Trophoblast cell (in vitro differentiated cells and primary cell): ENCODE measurements around the gene C12orf42.

ENCODE experiments used
- DNase-seq, 2 donors: peaks; one replicate each; pipeline ENCODE4 v3.0.0-alpha.2; 2016
- H2AFZ ChIP-seq: 2 replicates; pipeline ENCODE4 v1.6.1; 2013; ENCODE audit warnings: low read length, moderate library complexity, mild to moderate bottlenecking; ENCODE audit not compliant: insufficient read depth, poor library complexity
- H2AK5ac ChIP-seq: 2 replicates; pipeline ENCODE4 v1.6.1; 2013; ENCODE audit warnings: mild to moderate bottlenecking, low read length
- H2BK120ac ChIP-seq: 2 replicates; pipeline ENCODE4 v1.6.1; 2013; ENCODE audit warnings: low read length, mild to moderate bottlenecking, moderate library complexity; ENCODE audit not compliant: insufficient read depth, poor library complexity
- H2BK12ac ChIP-seq: 2 replicates; pipeline ENCODE4 v1.6.1; 2013; ENCODE audit warnings: mild to moderate bottlenecking, low read length, moderate library complexity
- H2BK5ac ChIP-seq: 2 replicates; pipeline ENCODE4 v1.6.1; 2013; ENCODE audit warnings: low read length, low read depth, moderate library complexity, mild to moderate bottlenecking; ENCODE audit not compliant: poor library complexity
- H3K14ac ChIP-seq: 2 replicates; pipeline ENCODE4 v1.6.1; 2013; ENCODE audit warnings: mild to moderate bottlenecking, low read length
- H3K18ac ChIP-seq: 2 replicates; pipeline ENCODE4 v1.6.1; 2013; ENCODE audit warnings: mild to moderate bottlenecking, low read length
- H3K23ac ChIP-seq: 2 replicates; pipeline ENCODE4 v1.6.1; 2013; ENCODE audit warnings: low read length
- H3K27ac ChIP-seq: 2 replicates; pipeline ENCODE4 v1.5.1; 2013; ENCODE audit warnings: low read depth, mild to moderate bottlenecking, inconsistent platforms, low read length, moderate library complexity
- H3K27me3 ChIP-seq: 2 replicates; pipeline ENCODE4 v1.6.1; 2013; ENCODE audit warnings: inconsistent platforms, mild to moderate bottlenecking, low read length, moderate library complexity; ENCODE audit not compliant: insufficient read depth
- H3K36me3 ChIP-seq, 2 experiments: 1 replicate in 1 of 2; 2 replicates in 1 of 2; pipeline ENCODE4 v1.6.1; 2013; ENCODE audit warnings: low read length in 2 of 2, mild to moderate bottlenecking in 2 of 2, moderate library complexity in 1 of 2; ENCODE audit not compliant: insufficient read depth in 2 of 2, control insufficient read depth in 1 of 2
- H3K4ac ChIP-seq: 2 replicates; pipeline ENCODE4 v1.6.1; 2013; ENCODE audit warnings: low read depth, mild to moderate bottlenecking, low read length, moderate library complexity
- H3K4me1 ChIP-seq, 2 experiments: 1 replicate in 1 of 2; 2 replicates in 1 of 2; pipeline ENCODE4 v1.6.1; 2013; ENCODE audit warnings: low read length in 2 of 2, mild to moderate bottlenecking in 2 of 2, moderate library complexity in 1 of 2; ENCODE audit not compliant: insufficient read depth in 2 of 2, control insufficient read depth in 1 of 2
- H3K4me2 ChIP-seq: 2 replicates; pipeline ENCODE4 v1.6.1; 2013; ENCODE audit warnings: inconsistent platforms, mild to moderate bottlenecking, low read length, moderate library complexity
- H3K4me3 ChIP-seq: 2 replicates; pipeline ENCODE4 v1.5.1; 2013; ENCODE audit warnings: mild to moderate bottlenecking, low read depth, low read length, inconsistent platforms
- H3K79me1 ChIP-seq: one replicate; pipeline ENCODE4 v1.6.1; 2013; ENCODE audit warnings: low read length
- H3K79me2 ChIP-seq: 2 replicates; pipeline ENCODE4 v1.6.1; 2013; ENCODE audit warnings: low read length, mild to moderate bottlenecking; ENCODE audit not compliant: control insufficient read depth, insufficient read depth, poor library complexity
- H3K9ac ChIP-seq: 2 replicates; pipeline ENCODE4 v1.6.1; 2013; ENCODE audit warnings: mild to moderate bottlenecking, low read length
- H3K9me3 ChIP-seq: 2 replicates; pipeline ENCODE4 v1.6.1; 2013; ENCODE audit warnings: low read depth, mild to moderate bottlenecking, control low read depth, inconsistent platforms, low read length; ENCODE audit not compliant: insufficient read depth
- H4K12ac ChIP-seq: 2 replicates; pipeline ENCODE4 v1.6.1; 2013; ENCODE audit warnings: low read depth, mild to moderate bottlenecking, low read length, moderate library complexity
- H4K8ac ChIP-seq: 2 replicates; pipeline ENCODE4 v1.6.1; 2013; ENCODE audit warnings: low read depth, mild to moderate bottlenecking, low read length, moderate library complexity
- H4K91ac ChIP-seq: one replicate; pipeline ENCODE4 v1.6.1; 2013; ENCODE audit warnings: low read depth, mild to moderate bottlenecking, low read length, moderate library complexity
- WGBS: extraction: QIAGEN DNeasy Blood & Tissue Kit; methylation state at CpG from one replicate; pipeline ENCODE4 v1.1.7; 2013; ENCODE audit warnings: missing lambda C conversion rate; ENCODE audit not compliant: insufficient read length, insufficient coverage; ENCODE audit errors: extremely low coverage; 5-methylcytosine and 5-hydroxymethylcytosine counted together

The C12orf42 gene

GRCh38 chr12:103269946-103270345, 225.8 kb downstream of the C12orf42 start:
- H3K4me3 ChIP-seq, result no peak overlapping the region
- H4K12ac ChIP-seq, result no peak overlapping the region
- no peak for DNase-seq
- no peaks in the 10 kb centered on the region for H3K9me3 ChIP-seq
- no peak overlapping the region for H3K4me2 ChIP-seq
- H2AFZ ChIP-seq, result no peak overlapping the region
- H4K8ac ChIP-seq, result no peak overlapping the region
- H2BK120ac ChIP-seq, result no peak overlapping the region
- H3K18ac ChIP-seq, result no peak overlapping the region
- H3K27me3 ChIP-seq, result no peaks in the 10 kb centered on the region
- no peak overlapping the region for H4K91ac ChIP-seq
- no peaks in the 10 kb centered on the region for H3K36me3 ChIP-seq
- no peak overlapping the region for H3K27ac ChIP-seq
- H3K4me1 ChIP-seq, result no peaks in the 10 kb centered on the region
- no peak overlapping the region for H3K14ac ChIP-seq
- H3K79me1 ChIP-seq, result no peaks in the 10 kb centered on the region
- no peak overlapping the region for H3K4ac ChIP-seq
- H2AK5ac ChIP-seq, result no peak overlapping the region
- no peaks in the 10 kb centered on the region for H3K79me2 ChIP-seq
- H2BK12ac ChIP-seq, result no peak overlapping the region
- H3K9ac ChIP-seq, result no peak overlapping the region
- no peak overlapping the region for H3K23ac ChIP-seq
- H2BK5ac ChIP-seq, result no peak overlapping the region

- H4K12ac ChIP-seq, result no peak overlapping the region
- H3K14ac ChIP-seq, result no peak overlapping the region
- no peak overlapping the region for H2BK120ac ChIP-seq
- no peak overlapping the region for H3K4me2 ChIP-seq
- no peak overlapping the region for H3K4ac ChIP-seq
- H3K4me3 ChIP-seq, result no peak overlapping the region
- no peak overlapping the region for H4K8ac ChIP-seq
- no peaks in the 10 kb centered on the region for H3K36me3 ChIP-seq
- no peak overlapping the region for H3K27ac ChIP-seq
- no peak for DNase-seq
- H3K4me1 ChIP-seq, result no peaks in the 10 kb centered on the region
- no peak overlapping the region for H2BK12ac ChIP-seq
- no CpG with 5 or more reads among the region's 5 CpGs for WGBS
- no peak overlapping the region for H3K9ac ChIP-seq
- no peaks in the 10 kb centered on the region for H3K79me2 ChIP-seq
- no peaks in the 10 kb centered on the region for H3K9me3 ChIP-seq
- H3K18ac ChIP-seq, result no peak overlapping the region
- H3K27me3 ChIP-seq, result no peaks in the 10 kb centered on the region
- no peak overlapping the region for H4K91ac ChIP-seq
- H2AFZ ChIP-seq, result no peak overlapping the region
- no peak overlapping the region for H2BK5ac ChIP-seq
- no peak overlapping the region for H3K23ac ChIP-seq
- no peaks in the 10 kb centered on the region for H3K79me1 ChIP-seq
- H2AK5ac ChIP-seq, result no peak overlapping the region
These were observed 226.8 kb downstream of the C12orf42 start for GRCh38 chr12:103268831-103269514.

DNA sequence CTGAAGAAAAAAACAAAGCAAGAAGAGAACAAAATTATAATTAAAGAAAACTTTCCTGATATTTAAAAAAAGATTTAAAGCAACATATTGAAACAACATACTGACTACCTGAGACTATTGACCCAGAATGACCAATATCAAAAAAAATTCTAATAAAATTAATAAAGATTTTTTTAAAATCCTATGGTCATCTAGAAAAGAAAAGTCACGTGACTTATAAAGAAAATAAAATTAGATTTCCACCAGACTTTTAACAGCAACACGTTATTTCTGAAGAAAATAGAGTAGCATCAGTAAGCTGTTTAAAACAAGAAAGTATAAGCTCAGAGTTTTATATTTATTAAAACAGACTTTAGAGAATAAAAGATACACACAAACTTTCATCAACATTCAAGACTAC, 238.0 kb downstream of the C12orf42 start:
- H3K27me3 ChIP-seq, result no peaks in the 10 kb centered on the region
- no peak overlapping the region for H3K14ac ChIP-seq
- H3K27ac ChIP-seq, result no peak overlapping the region
- no peaks in the 10 kb centered on the region for H3K9me3 ChIP-seq
- WGBS, result no CpG with 5 or more reads among the region's 2 CpGs
- H3K9ac ChIP-seq, result no peak overlapping the region
- H2BK120ac ChIP-seq, result no peak overlapping the region
- H4K8ac ChIP-seq, result no peak overlapping the region
- H4K12ac ChIP-seq, result no peak overlapping the region
- no peak overlapping the region for H3K4me3 ChIP-seq
- no peaks in the 10 kb centered on the region for H3K36me3 ChIP-seq
- no peak overlapping the region for H2AK5ac ChIP-seq
- H3K4me2 ChIP-seq, result no peak overlapping the region
- H3K79me1 ChIP-seq, result no peaks in the 10 kb centered on the region
- no peak overlapping the region for H2BK5ac ChIP-seq
- no peak overlapping the region for H3K18ac ChIP-seq
- no peak overlapping the region for H3K4ac ChIP-seq
- no peaks in the 10 kb centered on the region for H3K4me1 ChIP-seq
- H2AFZ ChIP-seq, result no peak overlapping the region
- no peak overlapping the region for H2BK12ac ChIP-seq
- no peaks in the 10 kb centered on the region for H3K79me2 ChIP-seq
- H3K23ac ChIP-seq, result no peak overlapping the region
- H4K91ac ChIP-seq, result no peak overlapping the region
- no peak for DNase-seq
